Measurements from ENCODE around the gene HCN4. TPM values are rescaled to one million over a fixed set of nuclear protein-coding genes. Genes with fewer than 3 reads are reported as not detected.

Gene HCN4
- total RNA-seq, 1 donor from 2014 or later, result 4.1 TPM

- Mint-ChIP-seq H3K9me3 (no peaks in the 10 kb centered on the region), H3K4me1 (no peaks in the 10 kb centered on the region), H3K4me3 (no peak overlapping the region), H3K27ac (ENCODE audit: unreplicated experiment) (no peak overlapping the region), H3K36me3 (ENCODE audit: low read depth) (peaks cover 3% of the 10 kb centered on the region), H3K27me3 (ENCODE audit: low read depth) (no peaks in the 10 kb centered on the region)
- TF ChIP-seq CTCF (conservative IDR thresholded peaks at IDR 0.05), result no peak
- DNase-seq (ENCODE audit: low read depth, low spot score), result no peak
Observed at GRCh38 chr15:73275862-73276261, 92.9 kb downstream of the HCN4 start.

GRCh38 chr15:73273181-73274002 lies 95.4 kb downstream of the HCN4 start:
- no peak overlapping the region for H3K4me3 Mint-ChIP-seq
- H3K36me3 Mint-ChIP-seq (ENCODE audit: low read depth), result peaks cover 9% of the 10 kb centered on the region
- TF ChIP-seq CTCF (conservative IDR thresholded peaks at IDR 0.05), result peak; percentile 83
- no peaks in the 10 kb centered on the region for H3K4me1 Mint-ChIP-seq
- no peaks in the 10 kb centered on the region for H3K27me3 Mint-ChIP-seq (ENCODE audit: low read depth)
- H3K27ac Mint-ChIP-seq (ENCODE audit: unreplicated experiment), result no peak overlapping the region
- no peaks in the 10 kb centered on the region for H3K9me3 Mint-ChIP-seq
- peak; percentile 48 for DNase-seq (ENCODE audit: low read depth, low spot score)

- H3K9me3 Mint-ChIP-seq, result no peaks in the 10 kb centered on the region
- H3K4me3 Mint-ChIP-seq, result no peak overlapping the region
- no peak for TF ChIP-seq CTCF (conservative IDR thresholded peaks at IDR 0.05)
- DNase-seq (ENCODE audit: low read depth, low spot score), result no peak
- H3K27ac Mint-ChIP-seq (ENCODE audit: unreplicated experiment), result no peak overlapping the region
- H3K36me3 Mint-ChIP-seq (ENCODE audit: low read depth), result peaks cover 9% of the 10 kb centered on the region
- no peaks in the 10 kb centered on the region for H3K27me3 Mint-ChIP-seq (ENCODE audit: low read depth)
- no peaks in the 10 kb centered on the region for H3K4me1 Mint-ChIP-seq
Observed at GRCh38 chr15:73270366-73271097, 98.2 kb downstream of the HCN4 start.

Other genes starting within 250 kb of the HCN4 start
- gene REC114, start 74.2 kb upstream of the HCN4 start, total RNA-seq, result not detected in 2 replicates

Measured in neural crest cell (in vitro differentiated cells).